Measurements from ENCODE around the gene IKZF1.

- TF ChIP-seq CTCF (IDR thresholded peaks at IDR 0.05; ENCODE audit: insufficient read depth, low read length, poor library complexity, severe bottlenecking) (no peak), EZH2phosphoT487 (conservative IDR thresholded peaks at IDR 0.05; ENCODE audit: low read length) (no peak)
Observed at GRCh38 chr7:50353201-50353600, 48.7 kb downstream of the IKZF1 start.

Data from SU-DHL-6 (cell line).